Measurements from ENCODE around the gene DCC. TPM values are rescaled to one million over a fixed set of nuclear protein-coding genes. Genes with fewer than 3 reads are reported as not detected.

DCC gene
- total and polyA plus RNA-seq, 2 donors (not counting 1 experiment from before 2014, with no cell fraction given), result 0.14 TPM; not detected in 1

DNA sequence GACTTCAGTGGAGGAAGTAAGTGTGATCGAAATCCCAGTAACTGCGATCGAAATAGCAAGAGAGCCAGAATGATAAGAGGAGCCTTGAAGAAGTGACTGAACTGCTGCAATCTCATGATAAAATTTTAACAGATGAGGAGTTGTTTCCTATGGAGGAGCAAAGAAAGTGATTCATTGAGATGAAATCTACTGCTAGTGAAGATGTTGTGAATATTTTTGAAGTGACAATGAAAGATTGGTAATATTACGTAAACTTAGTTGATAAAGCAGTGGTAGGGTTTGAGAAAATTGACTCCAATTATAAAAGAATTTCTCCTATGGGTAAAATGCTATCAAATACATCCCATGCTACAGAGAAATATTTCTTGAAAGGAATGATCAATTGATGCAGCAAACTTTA is 1103.8 kb downstream of the DCC start:
- no peaks in the 10 kb centered on the region for H3K9me3 ChIP-seq (ENCODE audit: control insufficient read depth, insufficient read depth, low read depth, low read length)
- H3K4me3 ChIP-seq (replicated peaks in 1 of 4; ENCODE audit: control extremely low read depth in 1 of 4, insufficient read depth in 1 of 4, low read depth in 3 of 4, low read length in 4 of 4), result no peak overlapping the region
- no peak overlapping the region for H3K9ac ChIP-seq (ENCODE audit: insufficient read depth, low read length)
- no peak overlapping the region for H3K4me2 ChIP-seq (ENCODE audit: extremely low read depth, insufficient read depth, low read length)
- no peaks in the 10 kb centered on the region for H3K79me2 ChIP-seq (ENCODE audit: control insufficient read depth, insufficient read depth, low read length)
- TF ChIP-seq CTCF (conservative IDR thresholded peaks at IDR 0.05 in 1 of 2, IDR thresholded peaks at IDR 0.05 in 1 of 2; ENCODE audit: low read depth in 1 of 2, low read length in 2 of 2), result no peak
- TF ChIP-seq EZH2 (IDR thresholded peaks at IDR 0.05; ENCODE audit: low read length, missing control alignments), result no peak
- H3K27me3 ChIP-seq (ENCODE audit: control insufficient read depth, insufficient read depth, low read length), result no peaks in the 10 kb centered on the region
- DNase-seq (ENCODE audit: low read depth in 2 of 2), result no peak
- no peak overlapping the region for H2AFZ ChIP-seq (ENCODE audit: low read length)
- no peaks in the 10 kb centered on the region for H3K4me1 ChIP-seq (ENCODE audit: control insufficient read depth, extremely low read depth, insufficient read depth, low read length)
- no peaks in the 10 kb centered on the region for H4K20me1 ChIP-seq (ENCODE audit: control insufficient read depth, extremely low read depth, insufficient read depth, low read length)
- no peak overlapping the region for H3K27ac ChIP-seq (ENCODE audit: insufficient read depth, low read length)
- no peaks in the 10 kb centered on the region for H3K36me3 ChIP-seq (ENCODE audit: control insufficient read depth, insufficient read depth, low read length)

- Histone ChIP-seq H4K20me1 (ENCODE audit: control insufficient read depth, extremely low read depth, insufficient read depth, low read length) (no peaks in the 10 kb centered on the region), H3K79me2 (ENCODE audit: control insufficient read depth, insufficient read depth, low read length) (no peaks in the 10 kb centered on the region), H3K27me3 (ENCODE audit: control insufficient read depth, insufficient read depth, low read length) (no peaks in the 10 kb centered on the region), H2AFZ (ENCODE audit: low read length) (no peak overlapping the region), H3K4me1 (ENCODE audit: control insufficient read depth, extremely low read depth, insufficient read depth, low read length) (no peaks in the 10 kb centered on the region), H3K4me3 (replicated peaks in 1 of 4; ENCODE audit: control extremely low read depth in 1 of 4, insufficient read depth in 1 of 4, low read depth in 3 of 4, low read length in 4 of 4) (no peak overlapping the region), H3K9ac (ENCODE audit: insufficient read depth, low read length) (no peak overlapping the region), H3K36me3 (ENCODE audit: control insufficient read depth, insufficient read depth, low read length) (no peaks in the 10 kb centered on the region), H3K27ac (ENCODE audit: insufficient read depth, low read length) (no peak overlapping the region), H3K9me3 (ENCODE audit: control insufficient read depth, insufficient read depth, low read depth, low read length) (no peaks in the 10 kb centered on the region), H3K4me2 (ENCODE audit: extremely low read depth, insufficient read depth, low read length) (no peak overlapping the region)
- TF ChIP-seq CTCF (conservative IDR thresholded peaks at IDR 0.05 in 1 of 2, IDR thresholded peaks at IDR 0.05 in 1 of 2; ENCODE audit: low read depth in 1 of 2, low read length in 2 of 2) (no peak), EZH2 (IDR thresholded peaks at IDR 0.05; ENCODE audit: low read length, missing control alignments) (no peak)
- DNase-seq (ENCODE audit: low read depth in 2 of 2), result no peak
Observed at GRCh38 chr18:53451902-53452301, 1111.9 kb downstream of the DCC start.

DNA sequence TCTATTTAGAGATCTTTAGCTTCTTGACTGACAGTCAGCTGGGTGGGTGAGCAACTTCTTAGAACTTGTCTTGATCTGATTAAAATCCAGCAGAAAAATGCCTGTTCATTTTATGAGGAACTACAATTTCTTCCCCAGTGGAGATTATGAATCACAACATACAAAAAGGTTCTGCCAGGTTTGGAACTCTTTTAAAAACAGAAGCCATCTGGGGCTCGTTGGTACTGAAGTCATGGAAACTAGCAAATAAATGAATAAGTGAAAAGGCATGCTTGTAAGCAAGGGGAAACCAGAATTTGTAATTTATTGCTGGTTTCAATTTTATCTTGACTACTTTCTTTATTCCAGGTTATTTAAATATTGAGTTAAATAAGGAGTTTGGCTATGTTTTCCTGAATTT is 1117.1 kb downstream of the DCC start:
- Histone ChIP-seq H3K36me3 (ENCODE audit: control insufficient read depth, insufficient read depth, low read length) (no peaks in the 10 kb centered on the region), H3K27ac (ENCODE audit: insufficient read depth, low read length) (no peak overlapping the region), H3K27me3 (ENCODE audit: control insufficient read depth, insufficient read depth, low read length) (no peaks in the 10 kb centered on the region), H4K20me1 (ENCODE audit: control insufficient read depth, extremely low read depth, insufficient read depth, low read length) (no peaks in the 10 kb centered on the region), H3K4me1 (ENCODE audit: control insufficient read depth, extremely low read depth, insufficient read depth, low read length) (no peaks in the 10 kb centered on the region), H3K4me2 (ENCODE audit: extremely low read depth, insufficient read depth, low read length) (no peak overlapping the region), H3K79me2 (ENCODE audit: control insufficient read depth, insufficient read depth, low read length) (no peaks in the 10 kb centered on the region), H2AFZ (ENCODE audit: low read length) (no peak overlapping the region), H3K9me3 (ENCODE audit: control insufficient read depth, insufficient read depth, low read depth, low read length) (no peaks in the 10 kb centered on the region), H3K9ac (ENCODE audit: insufficient read depth, low read length) (no peak overlapping the region), H3K4me3 (replicated peaks in 1 of 4; ENCODE audit: control extremely low read depth in 1 of 4, insufficient read depth in 1 of 4, low read depth in 3 of 4, low read length in 4 of 4) (no peak overlapping the region)
- no peak for TF ChIP-seq CTCF (conservative IDR thresholded peaks at IDR 0.05 in 1 of 2, IDR thresholded peaks at IDR 0.05 in 1 of 2; ENCODE audit: low read depth in 1 of 2, low read length in 2 of 2)
- no peak for TF ChIP-seq EZH2 (IDR thresholded peaks at IDR 0.05; ENCODE audit: low read length, missing control alignments)
- DNase-seq (ENCODE audit: low read depth in 2 of 2), result peak in 1 of 2 donors; percentile 38

Measured in fibroblast of lung (primary cell).